Bronchial epithelial cell (primary cell): ENCODE measurements around the gene HHIPL2. TPM values are rescaled to one million over a fixed set of nuclear protein-coding genes. Genes with fewer than 3 reads are reported as not detected.

Source experiments
- DNase-seq: peaks from one replicate; pipeline ENCODE4 v3.0.0-alpha.2; 2010; ENCODE audit warnings: low read depth
- FAIRE-seq: peaks from 2 replicates; lab custom pipeline; 2011; peaks lifted over from hg19 to GRCh38; lab: Jason Lieb, UNC
- H3K27me3 ChIP-seq: 2 replicates; pipeline ENCODE4 v1.5.1; 2011; ENCODE audit warnings: low read length; ENCODE audit not compliant: control insufficient read depth, insufficient read depth
- H3K36me3 ChIP-seq: 2 replicates; pipeline ENCODE4 v1.5.1; 2011; ENCODE audit warnings: low read length; ENCODE audit not compliant: control insufficient read depth, insufficient read depth
- H3K4me3 ChIP-seq: 2 replicates; pipeline ENCODE4 v1.5.1; 2011; ENCODE audit warnings: mild to moderate bottlenecking, low read depth, low read length, control low read depth
- total RNA-seq: library from RNA; depleted of rRNA; stranded (reverse); fragments of >200 nt; gene quantifications from 2 replicates; pipeline ENCODE4 v1.2.1, GENCODE V29; 2014
- TF ChIP-seq, protein P1 (sequence below): IDR thresholded peaks from 2 replicates; pipeline ENCODE4 v1.5.1; 2011; ENCODE audit warnings: mild to moderate bottlenecking, moderate library complexity, low read length, control low read depth, inconsistent platforms; ENCODE audit not compliant: insufficient read depth, severe bottlenecking

HHIPL2 gene
- total RNA-seq, 1 donor from 2014 or later: under 0.01 TPM

DNA sequence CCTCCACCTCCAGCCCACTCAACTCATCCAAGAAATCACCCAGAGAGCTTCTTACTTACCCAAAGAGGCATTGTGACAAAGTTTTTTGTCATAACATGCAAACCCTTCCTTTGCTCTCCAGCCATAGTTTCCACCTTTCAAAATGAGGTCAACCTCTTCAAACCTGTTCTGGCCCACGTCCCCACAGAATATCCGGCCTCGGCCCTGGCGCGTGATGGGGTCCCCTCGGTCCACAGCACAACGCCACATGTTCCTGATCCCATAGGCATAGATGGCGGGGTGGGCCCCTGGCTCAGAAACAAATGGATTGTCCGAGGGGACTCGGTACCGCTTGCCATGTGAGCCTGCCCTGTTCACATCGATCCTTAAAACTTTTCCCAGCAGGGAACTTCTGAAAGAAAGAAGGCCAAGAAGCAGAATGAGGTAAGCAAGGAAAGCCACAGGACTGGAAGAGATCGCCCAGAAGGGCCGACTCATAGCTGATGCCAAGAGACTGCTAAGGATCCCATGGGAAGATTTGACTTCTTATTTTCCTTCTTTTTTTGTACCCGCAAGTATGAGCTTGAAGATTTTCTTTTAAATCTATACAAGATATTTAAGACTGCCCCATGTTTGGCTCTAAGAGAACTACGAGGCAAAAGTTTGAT, 7.8 kb downstream of the HHIPL2 start:
- no peak for FAIRE-seq
- Histone ChIP-seq H3K4me3 (no peak overlapping the region), H3K27me3 (no peaks in the 10 kb centered on the region), H3K36me3 (no peaks in the 10 kb centered on the region)
- no peak for DNase-seq
- TF ChIP-seq, protein P1, sequence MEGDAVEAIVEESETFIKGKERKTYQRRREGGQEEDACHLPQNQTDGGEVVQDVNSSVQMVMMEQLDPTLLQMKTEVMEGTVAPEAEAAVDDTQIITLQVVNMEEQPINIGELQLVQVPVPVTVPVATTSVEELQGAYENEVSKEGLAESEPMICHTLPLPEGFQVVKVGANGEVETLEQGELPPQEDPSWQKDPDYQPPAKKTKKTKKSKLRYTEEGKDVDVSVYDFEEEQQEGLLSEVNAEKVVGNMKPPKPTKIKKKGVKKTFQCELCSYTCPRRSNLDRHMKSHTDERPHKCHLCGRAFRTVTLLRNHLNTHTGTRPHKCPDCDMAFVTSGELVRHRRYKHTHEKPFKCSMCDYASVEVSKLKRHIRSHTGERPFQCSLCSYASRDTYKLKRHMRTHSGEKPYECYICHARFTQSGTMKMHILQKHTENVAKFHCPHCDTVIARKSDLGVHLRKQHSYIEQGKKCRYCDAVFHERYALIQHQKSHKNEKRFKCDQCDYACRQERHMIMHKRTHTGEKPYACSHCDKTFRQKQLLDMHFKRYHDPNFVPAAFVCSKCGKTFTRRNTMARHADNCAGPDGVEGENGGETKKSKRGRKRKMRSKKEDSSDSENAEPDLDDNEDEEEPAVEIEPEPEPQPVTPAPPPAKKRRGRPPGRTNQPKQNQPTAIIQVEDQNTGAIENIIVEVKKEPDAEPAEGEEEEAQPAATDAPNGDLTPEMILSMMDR: no peak

DNA sequence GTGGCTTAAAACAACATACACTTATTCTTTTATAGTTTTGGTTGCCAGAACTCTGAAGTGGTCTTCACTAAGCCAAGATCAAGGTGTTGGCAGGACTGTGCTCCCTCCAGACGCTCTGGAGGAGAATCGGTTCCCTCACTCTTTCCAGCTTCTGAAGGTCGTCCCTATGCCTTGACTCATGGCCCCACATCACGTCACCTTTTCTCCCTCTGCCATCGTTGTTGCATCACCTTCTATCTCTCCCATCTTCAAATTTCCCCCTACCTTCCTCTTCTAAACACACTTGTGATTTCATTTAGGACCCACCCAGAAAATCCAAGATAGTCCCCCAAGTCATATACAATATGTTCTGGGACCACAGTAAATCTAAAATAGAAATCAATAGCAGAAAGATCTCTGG, 12.4 kb downstream of the HHIPL2 start:
- Histone ChIP-seq H3K27me3 (no peaks in the 10 kb centered on the region), H3K36me3 (no peaks in the 10 kb centered on the region), H3K4me3 (no peak overlapping the region)
- FAIRE-seq (no peak), DNase-seq (no peak)
- TF ChIP-seq, protein P1: no peak

DNA sequence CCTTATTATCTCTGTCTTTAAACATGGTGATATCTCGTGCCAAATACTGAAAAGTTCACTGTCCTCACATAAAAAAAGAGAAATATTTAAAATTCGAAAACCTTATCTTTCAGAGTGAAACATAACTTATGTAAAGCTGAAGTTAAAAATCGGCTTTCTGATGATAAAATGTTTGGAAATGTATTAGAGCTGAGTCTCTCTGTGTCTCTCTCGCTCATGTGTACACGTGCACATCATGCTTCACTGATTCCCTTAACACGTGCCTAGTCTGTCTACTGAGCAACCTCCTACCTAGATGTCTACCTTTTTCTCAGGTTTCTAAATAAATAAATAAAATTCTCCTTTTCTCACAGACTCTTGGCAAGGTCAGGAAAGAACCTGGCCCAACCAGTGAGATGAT, 17.1 kb downstream of the HHIPL2 start:
- H3K27me3 ChIP-seq: no peaks in the 10 kb centered on the region
- FAIRE-seq (no peak), DNase-seq (no peak)
- H3K36me3 ChIP-seq: no peaks in the 10 kb centered on the region
- no peak overlapping the region for H3K4me3 ChIP-seq
- TF ChIP-seq, protein P1: no peak

DNA sequence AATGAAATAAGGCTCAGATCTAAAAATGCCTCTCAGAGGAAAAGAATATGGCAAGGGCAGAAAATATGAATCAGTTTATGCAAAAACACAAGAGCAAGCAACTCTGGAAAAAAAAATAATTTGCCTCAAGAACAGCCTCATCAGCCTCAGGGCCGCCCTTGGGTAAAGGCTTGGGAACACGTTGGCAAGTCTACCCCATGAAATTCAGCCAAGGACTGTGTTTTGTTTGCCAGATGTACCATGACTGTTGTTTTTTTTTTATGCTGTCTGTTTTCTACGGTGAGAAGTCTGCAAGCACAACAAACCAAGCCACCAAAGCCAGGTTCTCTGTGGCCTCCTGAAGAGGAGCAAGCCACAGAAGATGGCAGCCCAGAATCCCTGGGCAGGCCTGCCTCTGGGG, 18.0 kb downstream of the HHIPL2 start:
- Histone ChIP-seq H3K36me3 (no peaks in the 10 kb centered on the region), H3K4me3 (no peak overlapping the region), H3K27me3 (no peaks in the 10 kb centered on the region)
- DNase-seq (no peak), FAIRE-seq (no peak)
- TF ChIP-seq, protein P1: no peak

DNA sequence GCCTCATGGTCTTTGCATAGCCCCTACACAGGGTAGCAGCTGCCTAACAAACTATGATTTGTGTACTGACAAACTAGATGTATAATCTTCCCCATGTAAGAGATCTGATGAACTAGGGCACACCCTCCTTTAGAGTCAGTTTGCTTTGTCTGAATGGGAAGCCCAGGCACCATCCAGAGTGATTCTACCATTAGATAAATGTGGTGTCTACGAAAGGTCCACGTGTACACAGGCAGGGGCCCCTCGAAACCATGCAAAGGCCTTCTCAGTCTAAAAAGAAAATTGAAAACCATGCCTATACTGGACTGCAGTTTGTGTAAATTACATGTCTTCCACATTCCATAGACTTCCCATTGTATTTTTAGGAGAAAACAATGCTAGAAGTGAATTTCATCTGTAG, 18.7 kb downstream of the HHIPL2 start:
- FAIRE-seq (no peak), DNase-seq (no peak)
- no peaks in the 10 kb centered on the region for H3K27me3 ChIP-seq
- no peak overlapping the region for H3K4me3 ChIP-seq
- no peaks in the 10 kb centered on the region for H3K36me3 ChIP-seq
- TF ChIP-seq, protein P1: no peak

DNA sequence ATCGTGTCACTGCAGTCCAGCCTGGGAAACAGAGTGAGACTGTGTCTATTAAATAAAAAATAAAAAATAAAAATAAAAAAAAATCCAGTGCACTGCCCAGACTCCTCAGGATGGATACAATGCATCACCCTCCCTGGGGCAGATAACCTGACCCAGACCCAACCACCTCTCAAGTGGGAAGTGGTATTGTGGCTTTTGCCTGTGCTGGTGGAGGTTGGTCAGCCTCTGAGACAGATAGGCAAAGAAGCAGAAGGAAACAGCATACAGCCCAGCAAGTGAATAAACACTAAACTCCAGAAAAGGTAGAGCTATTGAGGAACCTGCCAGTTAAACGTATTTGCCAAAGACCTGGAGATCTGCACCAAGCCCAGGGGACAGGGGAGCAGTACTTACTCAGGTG, 22.0 kb downstream of the HHIPL2 start:
- no peak for DNase-seq
- TF ChIP-seq, protein P1: no peak
- no peaks in the 10 kb centered on the region for H3K36me3 ChIP-seq
- no peak for FAIRE-seq
- no peak overlapping the region for H3K4me3 ChIP-seq
- no peaks in the 10 kb centered on the region for H3K27me3 ChIP-seq
